ENCODE measurements around the gene NBPF8.
A peak's percentile ranks its signal among the peaks of the same experiment; 100 is the strongest.
"Not testable (repeated sequence)": the region's sequence is repeated elsewhere in the genome, so short reads cannot be mapped to it uniquely, and the experiment has no call there.

The NBPF8 gene

GRCh38 chr1:120414911-120415480, at the start of gene NBPF8:
NBPF8 (plus strand) TSS chr1:120415035; CDS start chr1:120436523, 21,488 bp downstream.
- DNase-seq (ENCODE audit: low spot score) = peak; percentile 66

- DNase-seq (ENCODE audit: low spot score) = not testable (repeated sequence)
Measured at GRCh38 chr1:120367709-120368108, 47.1 kb upstream of the NBPF8 start.

- not testable (repeated sequence) for DNase-seq (ENCODE audit: low spot score)
Measured at GRCh38 chr1:120386651-120387050, 28.2 kb upstream of the NBPF8 start.

GRCh38 chr1:120388597-120389126, 26.2 kb upstream of the NBPF8 start:
- peak; percentile 61 for DNase-seq (ENCODE audit: low spot score)

GRCh38 chr1:120391365-120391764, 23.5 kb upstream of the NBPF8 start:
- DNase-seq (ENCODE audit: low spot score) = not testable (repeated sequence)

- not testable (repeated sequence) for DNase-seq (ENCODE audit: low spot score)
Measured at GRCh38 chr1:120393316-120394232, 21.3 kb upstream of the NBPF8 start.

- not testable (repeated sequence) for DNase-seq (ENCODE audit: low spot score)
Measured at GRCh38 chr1:120405348-120405747, 9.5 kb upstream of the NBPF8 start.

GRCh38 chr1:120414451-120414850, 384 bp upstream of the NBPF8 start:
- not testable (repeated sequence) for DNase-seq (ENCODE audit: low spot score)

GRCh38 chr1:120415492-120415961, 692 bp downstream of the NBPF8 start:
- DNase-seq (ENCODE audit: low spot score) = peak; percentile 19

- DNase-seq (ENCODE audit: low spot score) = not testable (repeated sequence)
Measured at GRCh38 chr1:120425063-120425462, 10.2 kb downstream of the NBPF8 start.

GRCh38 chr1:120431626-120432025, 16.8 kb downstream of the NBPF8 start:
- not testable (repeated sequence) for DNase-seq (ENCODE audit: low spot score)

- not testable (repeated sequence) for DNase-seq (ENCODE audit: low spot score)
Measured at GRCh38 chr1:120433831-120434230, 19.0 kb downstream of the NBPF8 start.

- DNase-seq (ENCODE audit: low spot score) = not testable (repeated sequence)
Measured at GRCh38 chr1:120449124-120449523, 34.3 kb downstream of the NBPF8 start.

Measured in CD4-positive, alpha-beta T cell treated with Interleukin-6 at 100 ng/mL for 8 hours (primary cell).